Type B pancreatic cell (in vitro differentiated cells): Measurements from ENCODE around the gene TPM4. TPM values are rescaled to one million over a fixed set of nuclear protein-coding genes. Genes with fewer than 3 reads are reported as not detected.
"Not testable (repeated sequence)": the region's sequence is repeated elsewhere in the genome, so short reads cannot be mapped to it uniquely, and the experiment has no call there.

Source experiments
- DNase-seq: peaks from one replicate; pipeline ENCODE4 v3.0.0; 2021; ENCODE audit warnings: mixed read lengths; ENCODE audit not compliant: unreplicated experiment; ENCODE audit errors: extremely low spot score
- H3K27ac Mint-ChIP-seq: 2 replicates; pipeline ENCODE4 v1.8.0; 2021; ENCODE audit warnings: mild to moderate bottlenecking, mixed read lengths
- H3K27me3 Mint-ChIP-seq: 2 replicates; pipeline ENCODE4 v1.8.0; 2021; ENCODE audit warnings: mixed read lengths
- H3K36me3 Mint-ChIP-seq: 2 replicates; pipeline ENCODE4 v1.8.0; 2021; ENCODE audit warnings: mixed read lengths
- H3K4me1 Mint-ChIP-seq: one replicate; pipeline ENCODE4 v1.8.0; 2021; ENCODE audit warnings: mixed read lengths; ENCODE audit not compliant: unreplicated experiment
- H3K4me3 Mint-ChIP-seq: 2 replicates; pipeline ENCODE4 v1.8.0; 2021; ENCODE audit warnings: mild to moderate bottlenecking, mixed read lengths
- H3K9me3 Mint-ChIP-seq: 2 replicates; pipeline ENCODE4 v1.8.0; 2021; ENCODE audit warnings: mixed read lengths
- CTCF ChIP-seq: fragments of 200-600 bp; sonication (generic); conservative IDR thresholded peaks from 2 replicates; pipeline ENCODE4 v1.5.0; 2021; ENCODE audit warnings: antibody characterized with exemption, mild to moderate bottlenecking
- total RNA-seq: library from RNA; stranded (reverse); gene quantifications from 2 replicates; pipeline ENCODE4 v1.2.1, GENCODE V29; 2021; ENCODE audit warnings: low replicate concordance

TPM4 gene
- total RNA-seq, 1 donor from 2014 or later: 425 TPM

DNA sequence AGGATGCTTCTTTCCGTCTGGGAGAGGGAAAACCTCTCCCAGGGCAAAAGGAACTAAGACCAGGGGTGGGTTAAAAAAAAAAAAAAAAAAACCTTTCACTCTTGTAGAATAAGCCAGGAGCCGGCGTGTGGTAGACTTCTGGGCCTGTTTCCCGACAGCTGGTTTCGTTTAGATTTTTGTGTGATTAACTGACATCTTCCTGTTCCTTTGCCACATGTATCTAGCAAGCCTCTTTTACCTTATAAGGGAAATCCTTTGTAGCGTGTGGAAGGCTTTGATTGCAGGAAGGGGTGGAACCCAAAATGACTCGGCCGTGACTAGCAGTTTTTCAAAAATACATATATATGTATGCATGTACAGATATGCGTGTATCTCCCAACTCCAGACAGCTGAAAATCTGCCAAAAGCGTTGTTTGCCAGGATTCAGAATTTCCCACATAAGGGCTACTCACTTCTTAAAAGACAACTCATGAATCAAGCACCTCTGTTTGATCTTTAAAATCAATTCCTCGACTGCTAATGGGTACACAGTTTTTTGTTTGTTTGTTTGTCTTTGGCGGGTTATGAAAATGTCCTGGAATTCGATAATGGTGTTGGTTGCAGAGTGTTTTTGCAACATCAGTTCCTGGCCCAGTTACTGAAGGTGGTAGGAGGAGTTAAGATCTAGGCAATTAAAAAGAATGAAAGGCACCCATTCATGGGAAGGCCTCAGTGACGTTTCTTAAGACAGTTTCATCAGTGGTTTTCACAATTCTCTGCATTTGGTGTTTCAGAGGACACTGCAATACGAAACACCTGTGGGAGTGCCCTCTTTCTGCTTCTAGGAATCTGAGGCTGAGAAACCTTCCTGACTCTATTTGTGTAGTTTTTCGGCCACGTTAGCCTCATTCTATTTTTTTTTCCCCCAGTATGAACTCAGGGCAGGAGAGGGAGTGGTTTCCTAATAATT, 2.7 kb downstream of the TPM4 start:
- Mint-ChIP-seq H3K36me3 (peaks cover 32% of the 10 kb centered on the region), H3K4me1 (peaks cover 33% of the 10 kb centered on the region), H3K27ac (peak overlapping the region; percentile 98), H3K9me3 (no peaks in the 10 kb centered on the region), H3K27me3 (no peaks in the 10 kb centered on the region), H3K4me3 (peak overlapping the region; percentile 93)
- DNase-seq: no peak
- no peak for TF ChIP-seq CTCF

DNA sequence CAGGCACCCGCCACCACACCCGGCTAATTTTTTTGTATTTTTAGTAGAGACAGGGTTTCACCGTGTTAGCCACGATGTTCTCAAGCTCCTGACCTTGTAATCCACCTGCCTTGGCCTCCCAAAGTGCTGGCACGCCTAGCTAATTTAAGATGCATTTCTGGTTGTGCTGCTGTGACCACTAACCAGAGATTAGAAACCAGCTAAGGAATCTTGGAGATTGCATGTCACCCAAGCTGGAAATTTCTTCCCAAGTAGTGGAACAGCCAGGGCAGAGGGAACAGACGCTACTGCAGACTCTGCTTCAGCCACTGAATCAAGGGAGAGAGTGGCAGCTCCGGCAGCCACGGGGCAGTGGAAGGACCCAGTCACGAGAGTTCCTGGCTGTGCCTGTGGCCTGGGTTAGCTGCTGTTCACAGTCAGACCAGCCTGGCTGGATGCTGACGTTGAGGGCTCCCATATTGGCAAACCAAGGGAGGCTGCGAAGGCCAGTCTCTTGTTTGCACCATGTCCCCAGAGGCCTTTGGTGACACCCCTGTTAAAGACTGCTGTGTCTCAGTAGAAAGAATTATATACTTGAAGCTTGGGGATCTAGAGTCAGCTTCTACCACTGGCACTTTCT, 7.9 kb downstream of the TPM4 start:
- no peaks in the 10 kb centered on the region for H3K9me3 Mint-ChIP-seq
- no peak for DNase-seq
- no peak for TF ChIP-seq CTCF
- peak overlapping the region; percentile 91 for H3K27ac Mint-ChIP-seq
- H3K36me3 Mint-ChIP-seq: peaks cover 45% of the 10 kb centered on the region
- H3K4me3 Mint-ChIP-seq: peak overlapping the region; percentile 44
- peaks cover 22% of the 10 kb centered on the region for H3K4me1 Mint-ChIP-seq
- no peaks in the 10 kb centered on the region for H3K27me3 Mint-ChIP-seq

DNA sequence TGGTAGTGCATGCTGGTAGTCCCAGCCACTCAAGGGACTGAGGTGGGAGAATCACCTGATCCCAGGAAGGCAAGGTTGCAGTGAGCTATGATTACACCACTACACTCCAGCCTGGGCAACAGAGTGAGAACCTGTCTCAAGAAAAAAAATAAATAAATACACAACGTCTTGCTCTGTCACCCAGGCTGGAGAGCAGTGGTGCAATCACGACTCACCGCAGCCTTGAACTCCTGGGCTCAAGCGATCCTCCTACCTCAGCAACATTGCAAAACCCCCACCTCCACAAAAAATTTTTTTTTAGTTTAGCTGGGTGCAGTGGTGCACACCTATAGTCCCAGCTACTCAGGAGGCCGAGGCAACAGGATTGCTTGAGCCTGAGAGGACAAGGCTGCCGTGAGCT, 8.8 kb downstream of the TPM4 start:
- Mint-ChIP-seq H3K9me3 (no peaks in the 10 kb centered on the region), H3K4me3 (no peak overlapping the region), H3K4me1 (peaks cover 19% of the 10 kb centered on the region), H3K27me3 (no peaks in the 10 kb centered on the region), H3K36me3 (peaks cover 46% of the 10 kb centered on the region), H3K27ac (peak overlapping the region; percentile 91)
- TF ChIP-seq CTCF: no peak
- no peak for DNase-seq

GRCh38 chr19:16087404-16087803, 11.1 kb downstream of the TPM4 start:
- Mint-ChIP-seq H3K36me3 (peaks cover 45% of the 10 kb centered on the region), H3K27ac (peak overlapping the region; percentile 95), H3K4me1 (peaks cover 16% of the 10 kb centered on the region)
- H3K4me3 Mint-ChIP-seq, H3K9me3 Mint-ChIP-seq, H3K27me3 Mint-ChIP-seq, DNase-seq: not testable (repeated sequence)

GRCh38 chr19:16087940-16088339, 11.6 kb downstream of the TPM4 start:
- Mint-ChIP-seq H3K27me3 (no peaks in the 10 kb centered on the region), H3K4me1 (peaks cover 16% of the 10 kb centered on the region), H3K4me3 (peak overlapping the region; percentile 74), H3K9me3 (no peaks in the 10 kb centered on the region), H3K27ac (peak overlapping the region; percentile 95), H3K36me3 (peaks cover 46% of the 10 kb centered on the region)
- no peak for DNase-seq
- no peak for TF ChIP-seq CTCF

- H3K4me1 Mint-ChIP-seq: peaks cover 16% of the 10 kb centered on the region
- H3K36me3 Mint-ChIP-seq: peaks cover 46% of the 10 kb centered on the region
- no peak for DNase-seq
- peak overlapping the region; percentile 95 for H3K27ac Mint-ChIP-seq
- peak overlapping the region; percentile 74 for H3K4me3 Mint-ChIP-seq
- H3K9me3 Mint-ChIP-seq: no peaks in the 10 kb centered on the region
- peak; percentile 52 for TF ChIP-seq CTCF
- H3K27me3 Mint-ChIP-seq: no peaks in the 10 kb centered on the region
These were observed 12.2 kb downstream of the TPM4 start for GRCh38 chr19:16088351-16089009.
